ENCODE measurements around the gene SPATA33. TPM values are rescaled to one million over a fixed set of nuclear protein-coding genes. Genes with fewer than 3 reads are reported as not detected.
"Not testable (repeated sequence)": the region's sequence is repeated elsewhere in the genome, so short reads cannot be mapped to it uniquely, and the experiment has no call there.

SPATA33 gene
- total and polyA plus RNA-seq, 2 donors (not counting 1 experiment from before 2014, with no cell fraction given), result 3.6 to 15.0 TPM

GRCh38 chr16:89661215-89661614 is 3.6 kb downstream of the SPATA33 start:
- 98% methylated on average over 7 of the region's 9 CpGs for WGBS (ENCODE audit: insufficient coverage)
- DNase-seq, result no peak
- H3K4me2 ChIP-seq (replicated peaks; ENCODE audit: low read depth, low read length, poor library complexity, severe bottlenecking), result no peak overlapping the region
- TF ChIP-seq CTCF (IDR thresholded peaks at IDR 0.05), result no peak
- no peak for TF ChIP-seq EZH2 (IDR thresholded peaks at IDR 0.05; ENCODE audit: borderline replicate concordance, insufficient read depth, low read depth, low read length, poor library complexity, severe bottlenecking)
- no peaks in the 10 kb centered on the region for H3K9me3 ChIP-seq (ENCODE audit: control extremely low read depth in 1 of 3, control insufficient read depth in 2 of 3, insufficient read depth in 1 of 3, low read length in 2 of 3)
- H4K20me1 ChIP-seq (ENCODE audit: control insufficient read depth, insufficient read depth, low read length, poor library complexity, severe bottlenecking), result peaks cover 10% of the 10 kb centered on the region
- ChIA-PET POLR2A (no interaction called here), CTCF (no interaction called here)
- Mint-ChIP-seq H3K27ac (no peak overlapping the region), H3K4me3 (no peak overlapping the region), H3K27me3 (no peaks in the 10 kb centered on the region), H3K4me1 (peaks cover 15% of the 10 kb centered on the region), H3K9me3 (ENCODE audit: insufficient read depth) (no peaks in the 10 kb centered on the region)
- H3K4me3 ChIP-seq (ENCODE audit: control extremely low read depth in 1 of 5, extremely low read depth in 1 of 5, insufficient read depth in 1 of 5, low read depth in 2 of 5, low read length in 4 of 5), result no peak overlapping the region
- ATAC-seq (ENCODE audit: low read depth), result no peak
- peaks cover 14 to 19% of the 10 kb centered on the region in 2 donors for H3K4me1 ChIP-seq (ENCODE audit: control insufficient read depth in 2 of 2, insufficient read depth in 2 of 2, low read length in 2 of 2)
- H3K79me2 ChIP-seq (ENCODE audit: control insufficient read depth, insufficient read depth, low read length), result peaks cover 24% of the 10 kb centered on the region
- H2AFZ ChIP-seq (ENCODE audit: insufficient read depth, low read depth, low read length, poor library complexity, severe bottlenecking), result no peak overlapping the region
- no peak overlapping the region for H3K27ac ChIP-seq (ENCODE audit: low read length in 2 of 2)
- intact Hi-C loops (cut with micrococcal nuclease), result no loop called here
- no peak overlapping the region for H3K9ac ChIP-seq (ENCODE audit: low read length)
- H3K27me3 ChIP-seq (replicated peaks in 1 of 4; ENCODE audit: control extremely low read depth in 1 of 4, control insufficient read depth in 3 of 4, insufficient read depth in 4 of 4, low read length in 3 of 4), result no peaks in the 10 kb centered on the region
- no peaks in the 10 kb centered on the region for H3K36me3 ChIP-seq (replicated peaks in 1 of 2; ENCODE audit: control extremely low read depth in 1 of 2, control insufficient read depth in 1 of 2, extremely low read depth in 1 of 2, insufficient read depth in 2 of 2, low read length in 1 of 2)

- DNase-seq; H3K79me2 ChIP-seq (ENCODE audit: control insufficient read depth, insufficient read depth, low read length); H3K4me3 ChIP-seq (ENCODE audit: control extremely low read depth in 1 of 5, extremely low read depth in 1 of 5, insufficient read depth in 1 of 5, low read depth in 2 of 5, low read length in 4 of 5); H3K4me2 ChIP-seq (replicated peaks; ENCODE audit: low read depth, low read length, poor library complexity, severe bottlenecking); H3K9me3 ChIP-seq (ENCODE audit: control extremely low read depth in 1 of 3, control insufficient read depth in 2 of 3, insufficient read depth in 1 of 3, low read length in 2 of 3); H3K27me3 ChIP-seq (replicated peaks in 1 of 4; ENCODE audit: control extremely low read depth in 1 of 4, control insufficient read depth in 3 of 4, insufficient read depth in 4 of 4, low read length in 3 of 4); H2AFZ ChIP-seq (ENCODE audit: insufficient read depth, low read depth, low read length, poor library complexity, severe bottlenecking); H4K20me1 ChIP-seq (ENCODE audit: control insufficient read depth, insufficient read depth, low read length, poor library complexity, severe bottlenecking); H3K9me3 Mint-ChIP-seq (ENCODE audit: insufficient read depth); ATAC-seq (ENCODE audit: low read depth); H3K4me3 Mint-ChIP-seq; CTCF ChIA-PET; H3K27ac ChIP-seq (ENCODE audit: low read length in 2 of 2); H3K4me1 Mint-ChIP-seq; H3K36me3 ChIP-seq (replicated peaks in 1 of 2; ENCODE audit: control extremely low read depth in 1 of 2, control insufficient read depth in 1 of 2, extremely low read depth in 1 of 2, insufficient read depth in 2 of 2, low read length in 1 of 2); H3K27me3 Mint-ChIP-seq; H3K27ac Mint-ChIP-seq; intact Hi-C loops (cut with micrococcal nuclease); H3K9ac ChIP-seq (ENCODE audit: low read length); POLR2A ChIA-PET; H3K4me1 ChIP-seq (ENCODE audit: control insufficient read depth in 2 of 2, insufficient read depth in 2 of 2, low read length in 2 of 2): not testable (repeated sequence)
- WGBS (ENCODE audit: insufficient coverage), result 94% methylated on average over 7 of the region's 11 CpGs
Measured at GRCh38 chr16:89664238-89664637, 6.6 kb downstream of the SPATA33 start.

GRCh38 chr16:89667000-89667399 is 9.4 kb downstream of the SPATA33 start:
- H3K9me3 Mint-ChIP-seq (ENCODE audit: insufficient read depth); H3K4me3 ChIP-seq (ENCODE audit: control extremely low read depth in 1 of 5, extremely low read depth in 1 of 5, insufficient read depth in 1 of 5, low read depth in 2 of 5, low read length in 4 of 5); DNase-seq; H3K27me3 ChIP-seq (replicated peaks in 1 of 4; ENCODE audit: control extremely low read depth in 1 of 4, control insufficient read depth in 3 of 4, insufficient read depth in 4 of 4, low read length in 3 of 4); intact Hi-C loops (cut with micrococcal nuclease); CTCF ChIA-PET; H2AFZ ChIP-seq (ENCODE audit: insufficient read depth, low read depth, low read length, poor library complexity, severe bottlenecking); H3K27ac Mint-ChIP-seq; H4K20me1 ChIP-seq (ENCODE audit: control insufficient read depth, insufficient read depth, low read length, poor library complexity, severe bottlenecking); H3K4me3 Mint-ChIP-seq; H3K27me3 Mint-ChIP-seq; ATAC-seq (ENCODE audit: low read depth); H3K4me1 ChIP-seq (ENCODE audit: control insufficient read depth in 2 of 2, insufficient read depth in 2 of 2, low read length in 2 of 2); H3K27ac ChIP-seq (ENCODE audit: low read length in 2 of 2); H3K4me2 ChIP-seq (replicated peaks; ENCODE audit: low read depth, low read length, poor library complexity, severe bottlenecking); H3K9me3 ChIP-seq (ENCODE audit: control extremely low read depth in 1 of 3, control insufficient read depth in 2 of 3, insufficient read depth in 1 of 3, low read length in 2 of 3); H3K79me2 ChIP-seq (ENCODE audit: control insufficient read depth, insufficient read depth, low read length); H3K36me3 ChIP-seq (replicated peaks in 1 of 2; ENCODE audit: control extremely low read depth in 1 of 2, control insufficient read depth in 1 of 2, extremely low read depth in 1 of 2, insufficient read depth in 2 of 2, low read length in 1 of 2); H3K9ac ChIP-seq (ENCODE audit: low read length); H3K4me1 Mint-ChIP-seq: not testable (repeated sequence)
- WGBS (ENCODE audit: insufficient coverage), result no CpG with 5 or more reads among the region's 7 CpGs
- POLR2A ChIA-PET, result interaction anchor here (0.6 kb wide), 1 partner anchor 31 kb away, joined by 3 read pairs; no protein-coding TSS in a partner anchor

Data from B cell (primary cell).